GM13976 (cell line): ENCODE results near the gene JAG2.

Experiments
- DNase-seq: peaks from one replicate; pipeline ENCODE4 v3.0.0; 2012; ENCODE audit warnings: low spot score
- CTCF ChIP-seq: IDR thresholded peaks from 2 replicates; pipeline ENCODE4 v1.5.1; 2012; ENCODE audit warnings: borderline replicate concordance, mild to moderate bottlenecking; ENCODE audit not compliant: insufficient read depth; ENCODE audit errors: extremely low read depth, missing control alignments, control extremely low read depth
- in situ Hi-C: fragments of 300-500 bp; cut with MboI; formaldehyde crosslinking; loops from one replicate; pipeline ENCODE4 v1.12.0; 2022; ENCODE audit warnings: low sequenced_read_pairs, mixed read lengths, inconsistent platforms; ENCODE audit not compliant: unreplicated experiment

The JAG2 gene

GRCh38 chr14:105208738-105209075 lies 40.1 kb upstream of the JAG2 start:
- TF ChIP-seq CTCF: no peak
- DNase-seq: no peak
- in situ Hi-C loops: no loop called here

- in situ Hi-C loops: no loop called here
- no peak for DNase-seq
- TF ChIP-seq CTCF: no peak
Observed at GRCh38 chr14:105207996-105208737, 39.6 kb upstream of the JAG2 start.

GRCh38 chr14:105207460-105207901 lies 38.9 kb upstream of the JAG2 start:
- TF ChIP-seq CTCF: no peak
- in situ Hi-C loops: no loop called here
- no peak for DNase-seq

- in situ Hi-C loops: no loop called here
- DNase-seq: no peak
- TF ChIP-seq CTCF: no peak
Observed at GRCh38 chr14:105206873-105207272, 38.3 kb upstream of the JAG2 start.

- TF ChIP-seq CTCF: no peak
- in situ Hi-C loops: no loop called here
- DNase-seq: no peak
Observed at GRCh38 chr14:105205673-105206208, 37.2 kb upstream of the JAG2 start.

GRCh38 chr14:105204931-105205672 lies 36.5 kb upstream of the JAG2 start:
- no peak for DNase-seq
- in situ Hi-C loops: no loop called here
- no peak for TF ChIP-seq CTCF
